AG04450 (cell line): Measurements from ENCODE around the gene PCDHGB4. TPM values are rescaled to one million over a fixed set of nuclear protein-coding genes. Genes with fewer than 3 reads are reported as not detected.
A peak's percentile ranks its signal among the peaks of the same experiment; 100 is the strongest.
"Not testable (repeated sequence)": the region's sequence is repeated elsewhere in the genome, so short reads cannot be mapped to it uniquely, and the experiment has no call there.

Experiments used
- CTCF ChIA-PET: fragments of 300-600, 350-600 bp; formaldehyde crosslinking; extraction: SDS; loops from one replicate; lab custom pipeline; 2022; ENCODE audit warnings: antibody characterized with exemption, inconsistent platforms; lab: Charles Lee
- POLR2A ChIA-PET: fragments of 350-600 bp; formaldehyde crosslinking; extraction: SDS; loops from one replicate; lab custom pipeline; 2021; ENCODE audit warnings: antibody characterized with exemption, inconsistent platforms; lab: Yijun Ruan, JAX
- DNase-seq: peaks from one replicate; pipeline ENCODE4 v3.0.0-alpha.2; 2011; ENCODE audit warnings: low read depth, low spot score
- H3K27ac ChIP-seq: one replicate; pipeline ENCODE4 v1.5.1; 2012; ENCODE audit warnings: low read depth, low read length, control low read depth
- H3K27me3 ChIP-seq: one replicate; pipeline ENCODE4 v1.6.0; 2012; ENCODE audit warnings: low read length; ENCODE audit not compliant: control insufficient read depth, insufficient read depth
- H3K4me3 ChIP-seq: 2 replicates; pipeline ENCODE4 v1.5.1; 2011; ENCODE audit warnings: mild to moderate bottlenecking, low read depth, low read length, control low read depth
- H3K9me3 ChIP-seq: 2 replicates; pipeline ENCODE4 v1.5.1; 2012; ENCODE audit warnings: low read length; ENCODE audit not compliant: control insufficient read depth, insufficient read depth
- CTCF ChIP-seq: IDR thresholded peaks from 2 replicates; pipeline ENCODE4 v1.5.1; 2011; ENCODE audit warnings: low read depth, low read length, control low read depth, inconsistent platforms
- polyA plus RNA-seq: library from polyadenylated mRNA; depleted of rRNA; stranded (reverse); fragments of >200 nt; gene quantifications from 2 replicates; pipeline ENCODE4 v1.2.3, GENCODE V29; 2011

PCDHGB4 gene
- polyA plus RNA-seq, 1 experiment, result 10.3 TPM

GRCh38 chr5:141343242-141343952, 44.1 kb upstream of the PCDHGB4 start, which contains the start of gene PCDHGA3:
TSS of gene PCDHGA3 (plus strand) at chr5:141343829. CDS start at chr5:141344034, 205 bp downstream.
- DNase-seq, result no peak
- no peak; the same call in 1 of the 2 replicates for TF ChIP-seq CTCF
- Histone ChIP-seq H3K27ac (no peak within 1 kb of the TSS), H3K27me3 (peaks cover 6% of the 10 kb centered on the region), H3K4me3 (peak within 1 kb of the TSS; percentile 3), H3K9me3 (peaks cover 55% of the 10 kb centered on the region)
- CTCF ChIA-PET, result interaction anchor here (0.7 to 4.5 kb wide), 8 partner anchors 10 to 224 kb away, joined by 3 to 18 read pairs (median 4); partner anchors contain the start of gene PCDHGA1
- POLR2A ChIA-PET, result no interaction called here

- ChIA-PET CTCF (interaction anchor here (0.6 to 4.5 kb wide), 8 partner anchors 14 to 223 kb away, joined by 3 to 18 read pairs (median 4); partner anchors contain the start of gene PCDHGA1), POLR2A (no interaction called here)
- no peak for TF ChIP-seq CTCF
- Histone ChIP-seq H3K9me3 (peaks cover 49% of the 10 kb centered on the region), H3K27me3 (peaks cover 6% of the 10 kb centered on the region), H3K4me3 (peak overlapping the region; percentile 3), H3K27ac (no peak overlapping the region)
- no peak for DNase-seq
These were observed 43.5 kb upstream of the PCDHGB4 start for GRCh38 chr5:141343953-141344463.

DNA sequence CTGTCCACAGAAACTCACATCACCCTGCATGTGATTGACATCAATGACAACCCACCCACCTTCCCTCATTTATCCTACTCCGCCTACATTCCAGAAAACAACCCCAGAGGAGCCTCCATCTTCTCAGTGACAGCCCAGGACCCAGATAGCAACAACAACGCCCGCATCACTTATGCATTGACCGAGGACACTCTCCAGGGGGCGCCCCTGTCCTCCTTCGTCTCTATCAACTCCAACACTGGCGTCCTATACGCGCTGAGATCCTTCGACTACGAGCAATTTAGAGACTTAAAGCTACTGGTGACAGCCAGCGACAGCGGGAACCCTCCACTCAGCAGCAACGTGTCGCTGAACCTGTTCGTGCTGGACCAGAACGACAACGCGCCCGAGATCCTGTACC, 42.2 kb upstream of the PCDHGB4 start:
- H3K27me3 ChIP-seq, result peaks cover 2% of the 10 kb centered on the region
- peaks cover 42% of the 10 kb centered on the region for H3K9me3 ChIP-seq
- H3K27ac ChIP-seq, result no peak overlapping the region
- ChIA-PET CTCF (no interaction called here), POLR2A (no interaction called here)
- TF ChIP-seq CTCF, result no peak
- no peak overlapping the region for H3K4me3 ChIP-seq
- DNase-seq, result no peak

- H3K27ac ChIP-seq, DNase-seq, H3K4me3 ChIP-seq, H3K27me3 ChIP-seq, POLR2A ChIA-PET: not testable (repeated sequence)
- H3K9me3 ChIP-seq, result peaks cover 41% of the 10 kb centered on the region
- CTCF ChIA-PET, result interaction anchor here (1.5 to 5.8 kb wide), 2 partner anchors 7 to 217 kb away, joined by 3 to 46 read pairs; partner anchors contain the start of gene PCDHGA2
These were observed 41.5 kb upstream of the PCDHGB4 start for GRCh38 chr5:141346017-141346416.

DNA sequence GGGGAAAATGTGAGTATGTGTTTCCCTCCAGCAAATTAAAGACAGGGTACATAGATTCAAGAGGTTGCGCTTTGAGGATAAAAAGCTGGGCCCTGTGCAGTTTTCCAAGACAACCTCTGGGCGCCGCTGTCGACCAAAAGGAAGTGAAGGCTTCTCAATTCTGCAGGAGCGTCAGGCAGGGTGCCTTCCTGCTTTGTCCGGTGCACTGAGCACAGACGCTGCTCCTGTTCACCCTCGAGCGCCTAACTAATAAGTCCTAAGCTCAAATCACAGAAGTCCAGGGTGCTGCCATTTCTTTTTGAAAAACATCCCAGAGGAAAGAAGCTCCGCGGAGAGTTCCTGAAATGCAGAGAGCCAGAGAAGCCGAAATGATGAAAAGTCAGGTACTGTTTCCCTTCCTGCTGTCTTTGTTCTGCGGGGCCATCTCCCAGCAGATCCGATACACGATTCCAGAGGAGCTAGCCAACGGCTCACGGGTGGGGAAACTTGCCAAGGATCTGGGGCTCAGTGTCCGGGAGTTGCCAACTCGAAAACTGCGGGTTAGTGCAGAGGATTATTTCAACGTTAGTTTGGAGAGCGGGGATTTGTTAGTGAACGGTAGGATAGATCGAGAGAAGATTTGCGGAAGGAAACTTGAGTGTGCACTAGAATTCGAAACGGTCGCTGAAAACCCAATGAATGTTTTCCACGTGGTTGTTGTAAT, 37.4 kb upstream of the PCDHGB4 start, which contains the start of gene PCDHGB1:
Gene PCDHGB1, plus strand, starts transcription at position 183 of the 703 bp plus-strand sequence. Its CDS starts 162 bp downstream, at position 345.
- no peak for DNase-seq
- ChIA-PET POLR2A (interaction anchor here (0.6 kb wide), 1 partner anchor 33 kb away, joined by 3 read pairs; no protein-coding TSS in a partner anchor), CTCF (interaction anchor here (0.9 to 5.8 kb wide), 13 partner anchors 12 to 217 kb away, joined by 3 to 46 read pairs (median 7); partner anchors contain the start of genes PCDHGA1, PCDHGA10, PCDHGA2 and PCDHGA7)
- Histone ChIP-seq H3K27me3 (peaks cover 2% of the 10 kb centered on the region), H3K4me3 (peak within 1 kb of the TSS; percentile 46), H3K9me3 (peaks cover 43% of the 10 kb centered on the region), H3K27ac (no peak within 1 kb of the TSS)
- TF ChIP-seq CTCF, result peak; percentile 54
